COLO829 (cell line): ENCODE results near the gene DHX8.
"Not testable (repeated sequence)": the region's sequence is repeated elsewhere in the genome, so short reads cannot be mapped to it uniquely, and the experiment has no call there.

Experiments
- DNase-seq: peaks from one replicate; pipeline ENCODE4 v3.0.0; 2012; ENCODE audit warnings: low spot score

DHX8 gene

DNA sequence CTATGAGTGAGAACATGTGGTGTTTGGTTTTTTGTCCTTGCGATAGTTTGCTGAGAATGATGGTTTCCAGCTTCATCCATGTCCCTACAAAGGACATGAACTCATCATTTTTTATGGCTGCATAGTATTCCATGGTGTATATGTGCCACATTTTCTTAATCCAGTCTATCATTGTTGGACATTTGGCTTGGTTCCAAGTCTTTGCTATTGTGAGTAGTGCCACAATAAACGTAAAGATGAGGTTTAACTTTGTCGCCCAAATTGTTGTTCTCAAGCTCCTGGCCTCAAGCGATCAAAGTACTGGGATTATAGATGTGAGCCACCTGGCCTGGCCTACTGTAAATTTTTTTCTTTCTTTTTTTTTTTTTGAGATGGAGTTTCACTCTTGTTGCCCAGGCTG is 21.2 kb upstream of the DHX8 start:
- not testable (repeated sequence) for DNase-seq

DNA sequence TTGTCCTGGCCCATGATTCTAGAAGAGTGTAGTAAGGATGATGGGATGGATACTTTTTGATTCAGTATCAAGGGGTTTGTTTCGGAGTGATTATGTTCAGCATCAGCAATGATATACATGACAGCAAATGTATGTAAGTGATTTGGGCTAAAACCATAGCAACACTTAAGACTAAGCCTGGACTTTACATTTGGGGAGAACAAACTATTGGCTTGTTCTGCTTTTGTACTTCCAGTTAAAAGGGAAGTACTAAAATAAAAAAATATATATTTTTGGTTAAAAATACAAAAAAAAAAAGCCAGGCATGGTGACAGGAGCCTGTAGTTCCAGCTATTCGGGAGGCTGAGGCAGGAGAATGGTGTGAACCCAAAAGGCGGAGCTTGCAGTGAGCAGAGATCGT is 20.5 kb upstream of the DHX8 start:
- DNase-seq: no peak

DNA sequence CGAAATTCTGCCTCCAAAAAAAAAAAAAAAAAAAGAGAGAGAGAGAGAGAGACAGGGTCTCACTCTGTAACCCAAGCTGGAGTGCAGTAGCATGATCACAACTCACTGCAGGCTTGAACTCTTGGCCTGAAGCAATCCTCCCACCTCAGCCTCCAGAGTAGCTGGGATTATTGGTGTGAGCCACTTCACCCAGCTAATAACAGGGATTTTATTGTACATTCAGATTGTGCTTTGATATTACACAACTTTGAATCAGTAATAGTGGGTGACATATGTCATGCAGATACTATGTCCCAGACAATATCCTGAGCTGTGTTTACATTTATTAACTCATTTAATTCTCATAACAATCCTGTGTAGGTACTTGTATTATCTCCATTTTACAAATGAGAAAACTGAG is 19.7 kb upstream of the DHX8 start:
- no peak for DNase-seq

DNA sequence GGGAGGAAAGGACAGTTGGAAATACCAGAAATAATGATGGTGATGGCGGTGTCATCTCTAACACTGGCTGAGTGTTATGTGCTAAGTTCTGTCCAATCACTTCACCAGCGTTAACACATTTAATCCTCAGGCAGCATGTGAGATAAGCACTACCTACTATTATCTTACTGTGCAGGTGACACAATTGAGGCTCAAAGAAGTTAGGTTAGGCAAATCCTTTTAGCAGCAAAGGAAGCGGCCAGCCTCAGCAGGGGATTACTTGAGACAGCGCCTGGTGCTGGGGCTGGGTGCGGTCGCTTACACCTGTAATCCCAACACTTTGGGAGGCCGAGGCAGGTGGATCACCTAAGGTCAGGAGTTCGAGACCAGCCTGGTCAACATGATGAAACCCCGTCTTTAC is 18.7 kb upstream of the DHX8 start:
- no peak for DNase-seq

DNA sequence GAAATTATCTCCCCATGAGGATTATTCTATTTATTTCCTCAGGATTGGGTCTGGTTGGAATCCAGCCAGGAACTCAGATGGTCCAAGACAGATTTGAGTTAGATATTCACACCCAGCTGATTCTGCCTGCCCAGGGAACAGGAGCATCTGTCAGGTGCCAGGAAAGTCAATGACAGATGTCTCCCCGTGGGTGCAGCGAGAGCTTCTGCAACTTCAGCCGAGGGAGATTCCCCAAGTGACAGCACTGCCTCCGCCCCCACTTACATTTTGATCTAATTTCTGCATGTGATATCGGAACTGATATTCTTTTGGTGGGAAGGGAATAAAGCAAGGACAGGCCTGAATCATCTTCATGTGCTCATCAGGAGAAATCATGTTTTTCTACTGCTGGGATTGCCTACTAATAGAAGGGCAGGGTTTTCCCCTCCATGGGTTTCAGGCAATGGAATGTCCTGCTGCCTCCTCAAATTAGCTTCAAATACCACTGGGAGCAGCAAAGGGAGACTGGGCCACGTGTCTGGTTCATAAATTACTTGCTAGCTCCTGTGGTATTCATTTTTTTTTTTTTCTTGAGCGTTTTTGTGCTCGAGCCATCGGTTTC is 15.7 kb upstream of the DHX8 start:
- DNase-seq: peak; percentile 42

DNA sequence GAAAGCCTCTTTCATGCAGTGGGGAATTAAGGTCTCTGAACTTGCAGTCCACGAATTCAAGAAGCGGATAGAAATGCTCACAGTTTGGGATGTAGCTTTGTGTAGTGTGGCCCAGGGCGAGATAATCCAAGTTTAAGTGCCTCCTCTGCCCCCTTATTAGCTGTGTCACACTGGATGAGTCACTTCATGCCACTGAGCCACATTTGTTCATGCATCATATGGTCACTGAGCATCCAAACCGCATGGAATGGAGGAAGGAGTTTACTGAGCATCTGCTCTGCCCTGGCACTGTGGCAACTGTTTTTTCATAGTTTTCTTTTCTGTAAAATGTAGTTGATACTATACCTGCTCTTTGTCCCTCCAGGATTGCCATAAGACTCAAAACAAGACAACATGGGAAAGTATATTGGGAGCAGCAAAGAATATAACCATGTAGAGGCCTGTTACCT is 15.1 kb upstream of the DHX8 start:
- DNase-seq: peak; percentile 47

DNA sequence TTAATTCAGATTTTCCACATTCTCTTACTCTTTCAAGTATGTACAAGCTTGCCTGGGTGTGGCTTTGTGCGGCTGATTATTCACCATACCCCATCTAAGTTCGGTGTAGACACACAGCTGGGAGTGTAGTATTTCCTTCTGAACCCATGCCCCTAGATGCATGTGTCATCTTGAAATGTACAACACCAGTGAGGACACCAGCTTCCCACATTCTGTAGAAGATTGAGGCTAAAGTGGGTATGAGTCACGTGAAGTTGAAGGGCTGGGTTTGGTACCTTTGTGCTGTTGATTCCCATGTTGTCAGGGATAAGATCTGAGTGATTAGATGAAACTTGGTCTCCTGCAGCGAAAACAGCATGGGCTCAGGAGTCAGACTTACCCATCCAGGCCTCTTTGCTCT is 14.6 kb upstream of the DHX8 start:
- no peak for DNase-seq

DNA sequence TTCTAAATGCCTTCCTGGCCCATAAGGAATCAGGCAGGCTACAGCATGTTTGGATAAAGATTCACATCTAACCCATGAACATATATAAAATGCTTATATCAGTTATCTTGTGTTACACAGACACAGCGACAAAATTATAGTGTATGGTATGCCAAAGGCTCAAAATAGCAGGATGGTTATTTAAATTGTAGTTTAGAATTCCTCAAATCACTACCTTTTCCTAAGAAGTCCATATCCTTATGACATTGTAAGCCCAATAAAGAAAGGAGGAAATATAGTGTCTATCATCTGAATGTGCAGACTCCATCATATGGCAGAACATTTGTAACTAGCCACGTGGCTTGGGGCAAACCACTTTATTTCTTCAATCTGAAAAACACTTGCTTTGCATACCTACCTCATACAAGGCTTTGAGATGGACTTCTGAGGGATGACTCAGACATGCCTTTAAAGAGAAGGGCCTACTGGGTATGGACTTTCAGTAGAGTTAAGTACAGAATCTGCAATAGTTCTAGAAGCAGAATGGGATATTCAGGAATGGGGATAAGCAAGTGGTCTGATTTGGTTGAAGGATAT is 12.1 kb upstream of the DHX8 start:
- DNase-seq: no peak

DNA sequence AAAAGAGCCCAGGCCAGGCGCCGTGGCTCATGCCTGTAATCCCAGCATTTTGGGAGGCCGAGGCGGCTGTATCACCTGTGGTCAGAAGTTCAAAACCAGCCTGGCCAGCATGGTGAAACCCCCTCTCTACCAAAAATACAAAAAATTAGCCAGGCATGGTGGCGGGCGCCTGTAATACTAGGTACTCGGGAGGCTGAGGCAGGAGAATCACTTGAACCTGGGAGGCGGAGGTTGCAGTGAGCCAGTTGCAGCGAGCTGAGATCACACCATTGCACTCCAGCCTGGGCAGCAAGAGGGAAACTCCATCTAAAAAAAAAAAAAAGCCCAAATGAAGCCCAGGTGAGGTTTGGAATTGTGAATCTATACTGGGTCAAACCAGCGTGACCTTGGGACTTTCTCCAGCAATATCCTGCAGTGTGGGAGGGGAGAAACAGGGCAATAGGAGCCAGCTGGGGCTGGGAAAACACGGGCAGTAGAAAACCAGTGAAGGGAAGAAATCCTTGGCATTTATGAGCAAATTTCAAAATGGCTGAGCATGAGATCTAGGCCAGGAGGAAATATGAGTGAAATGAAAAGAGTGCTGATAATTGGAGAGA is 8.2 kb upstream of the DHX8 start:
- no peak for DNase-seq

DNA sequence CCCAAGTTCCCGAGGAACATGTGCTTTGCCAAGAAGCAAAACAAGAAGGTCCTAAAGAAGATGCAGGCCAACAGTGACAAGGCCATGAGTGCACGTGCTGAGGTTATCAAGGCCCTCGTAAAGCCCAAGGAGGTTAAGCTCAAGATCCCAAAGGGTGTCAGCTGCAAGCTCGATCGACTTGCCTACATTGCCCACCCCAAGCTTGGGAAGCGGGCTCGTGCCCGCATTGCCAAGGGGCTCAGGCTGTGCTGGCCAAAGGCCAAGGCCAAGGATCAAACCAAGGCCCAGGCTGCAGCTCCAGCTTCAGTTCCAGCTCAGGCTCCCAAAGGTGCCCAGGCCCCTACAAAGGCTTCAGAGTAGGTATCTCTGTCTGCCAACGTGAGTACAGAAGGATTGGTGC is 7.5 kb upstream of the DHX8 start:
- DNase-seq: not testable (repeated sequence)

DNA sequence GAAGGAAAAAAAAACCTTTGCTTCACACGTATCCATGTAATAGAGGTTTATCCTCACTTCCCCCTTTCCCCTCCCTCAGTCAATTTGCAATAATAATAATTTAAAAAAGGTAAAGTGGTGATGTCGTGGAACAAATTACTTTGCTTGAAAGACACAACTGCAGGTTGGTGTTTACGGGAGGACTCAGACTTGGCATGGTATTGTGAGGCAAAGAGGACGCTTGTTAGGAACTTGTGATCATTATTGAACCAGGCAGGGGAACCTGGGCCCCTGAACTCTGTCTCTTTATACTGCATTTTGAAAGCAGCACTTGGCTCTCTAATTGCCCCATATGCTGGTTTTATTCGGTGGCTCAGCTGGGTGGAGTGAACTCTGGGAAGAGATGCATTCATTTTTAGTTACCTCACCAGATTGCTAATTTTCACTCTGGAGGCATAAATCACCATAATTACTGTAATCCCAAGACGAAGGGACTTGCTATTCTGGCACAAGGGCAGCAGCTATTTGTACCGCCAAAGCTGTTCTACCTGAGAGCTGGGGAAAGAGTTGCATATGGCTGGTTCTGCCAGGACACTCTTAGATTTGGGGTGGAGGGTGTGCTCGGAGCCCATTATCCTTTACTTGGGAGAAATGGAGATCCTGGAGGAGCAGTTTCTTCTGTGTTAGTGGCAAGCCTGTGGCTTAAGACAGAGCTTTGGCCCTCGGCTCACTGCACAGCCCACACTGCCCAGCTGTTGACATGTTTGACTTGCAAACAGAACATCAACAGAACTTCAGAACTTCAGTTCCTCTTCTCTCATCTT is 5.7 kb upstream of the DHX8 start:
- DNase-seq: no peak

DNA sequence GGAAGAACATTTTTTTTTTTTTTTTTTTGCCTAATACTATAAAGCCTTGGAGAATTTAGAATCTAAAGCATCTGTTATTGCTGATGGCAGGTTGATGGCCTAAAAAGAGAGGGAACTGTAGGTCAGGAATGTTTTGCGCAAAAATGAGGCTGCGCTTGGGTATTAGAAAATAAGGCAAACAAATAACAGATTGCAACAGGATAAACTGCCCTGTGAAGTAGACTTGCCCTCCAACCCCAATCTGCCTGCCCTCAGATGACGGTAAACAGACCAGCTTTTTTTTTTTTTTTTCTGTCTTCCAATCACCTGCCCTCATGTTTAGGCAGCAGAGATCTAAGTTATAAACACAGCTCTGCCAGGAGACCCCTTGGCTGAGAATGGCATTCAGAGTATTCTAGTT is 3.8 kb upstream of the DHX8 start:
- no peak for DNase-seq

DNA sequence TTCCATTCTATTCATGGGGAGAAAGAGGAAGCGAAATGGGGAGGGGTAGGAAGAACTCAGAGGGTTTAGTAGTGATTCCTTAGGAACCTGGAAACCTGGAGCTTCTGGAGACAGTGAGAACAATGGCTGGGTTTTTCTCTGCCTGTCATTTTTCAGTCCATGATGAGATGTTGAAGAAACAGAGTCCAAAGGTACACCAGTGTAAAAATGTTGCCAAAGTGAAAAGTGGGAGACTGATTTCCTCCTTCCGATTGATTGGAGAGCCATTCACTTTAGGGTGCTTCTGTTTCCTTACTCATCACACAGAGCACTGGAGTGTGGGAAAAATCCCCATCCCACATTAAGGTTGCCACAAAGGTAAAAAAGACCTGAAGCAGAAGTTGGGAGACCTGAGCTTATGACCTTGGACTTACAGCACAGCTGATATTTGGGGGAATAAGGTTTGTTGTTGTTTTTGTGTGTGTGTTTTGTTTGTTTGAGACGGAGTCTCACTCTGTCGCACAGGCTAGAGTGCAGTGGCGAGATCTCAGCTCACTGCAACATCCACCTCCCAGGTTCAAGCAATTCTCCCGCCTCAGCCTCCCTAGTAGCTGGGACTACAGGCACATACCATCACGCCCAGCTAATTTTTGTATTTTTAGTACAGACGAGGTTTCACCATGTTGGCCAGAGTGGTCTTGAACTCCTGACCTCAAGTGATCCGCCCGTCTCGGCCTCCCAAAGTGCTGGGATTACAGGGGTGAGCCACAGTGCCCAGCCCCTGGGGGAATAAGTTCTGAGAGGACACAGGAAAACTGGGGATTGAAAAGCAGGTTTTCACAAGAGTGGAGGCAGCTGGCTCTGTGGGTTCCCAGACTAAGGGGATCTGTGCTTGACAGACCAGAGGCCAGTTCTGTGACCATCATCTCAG is 1.4 kb upstream of the DHX8 start:
- DNase-seq: no peak

DNA sequence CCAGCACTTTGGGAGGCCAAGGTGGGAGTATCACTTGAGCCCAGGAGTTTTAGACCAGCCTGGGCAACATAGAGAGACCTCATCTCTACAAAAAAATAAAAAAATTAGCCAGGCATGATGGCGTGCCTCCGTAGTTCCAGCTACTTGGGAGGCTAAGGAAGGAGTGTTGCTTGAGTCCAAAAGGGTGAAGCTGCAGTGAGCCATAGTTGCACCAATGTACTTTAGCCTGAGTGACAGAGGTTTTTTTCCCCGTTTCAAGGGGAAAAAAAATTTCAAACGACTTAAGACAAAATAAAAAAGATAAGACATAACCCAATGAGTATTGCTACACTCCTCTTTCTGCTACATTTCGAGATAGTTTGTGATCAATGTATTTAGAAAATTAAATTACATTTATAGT is 6.8 kb downstream of the DHX8 start:
- no peak for DNase-seq

DNA sequence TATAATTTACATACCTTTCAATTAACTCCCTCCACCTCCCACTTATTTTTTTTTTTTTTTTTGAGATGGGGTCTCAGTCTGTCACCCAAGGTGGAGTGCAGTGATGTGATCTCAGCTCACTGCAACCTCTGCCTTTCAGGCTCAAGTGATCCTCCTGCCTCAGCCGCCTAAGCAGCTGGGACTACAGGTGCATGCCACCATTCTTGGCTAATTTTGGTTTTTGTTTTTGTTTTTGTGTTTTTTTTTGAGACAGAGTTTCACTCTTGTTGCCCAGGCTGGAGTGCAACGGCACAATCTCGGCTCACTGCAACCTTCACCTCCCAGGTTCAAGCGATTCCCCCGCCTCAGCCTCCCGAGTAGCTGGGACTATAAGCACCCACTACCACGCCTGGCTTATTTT is 25.7 kb downstream of the DHX8 start:
- DNase-seq: not testable (repeated sequence)

DNA sequence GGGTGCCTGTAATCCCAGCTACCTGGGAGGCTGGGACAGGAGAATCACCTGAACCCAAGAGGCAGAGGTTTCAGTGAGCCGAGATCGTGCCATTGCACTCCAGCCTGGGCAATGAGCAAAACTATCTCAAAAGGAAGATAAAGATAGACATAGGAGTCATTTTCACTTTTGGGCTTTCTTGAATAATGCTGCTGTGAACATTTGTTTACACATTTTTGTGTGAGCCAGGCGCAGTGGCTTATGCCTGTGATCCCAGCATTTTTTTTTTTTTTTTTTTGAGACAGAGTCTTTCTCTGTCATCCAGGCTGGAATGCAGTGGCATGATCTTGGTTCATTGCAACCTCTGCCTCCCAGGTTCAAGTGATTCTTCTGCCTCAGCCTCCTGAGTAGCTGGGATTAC is 27.4 kb downstream of the DHX8 start:
- DNase-seq: not testable (repeated sequence)

DNA sequence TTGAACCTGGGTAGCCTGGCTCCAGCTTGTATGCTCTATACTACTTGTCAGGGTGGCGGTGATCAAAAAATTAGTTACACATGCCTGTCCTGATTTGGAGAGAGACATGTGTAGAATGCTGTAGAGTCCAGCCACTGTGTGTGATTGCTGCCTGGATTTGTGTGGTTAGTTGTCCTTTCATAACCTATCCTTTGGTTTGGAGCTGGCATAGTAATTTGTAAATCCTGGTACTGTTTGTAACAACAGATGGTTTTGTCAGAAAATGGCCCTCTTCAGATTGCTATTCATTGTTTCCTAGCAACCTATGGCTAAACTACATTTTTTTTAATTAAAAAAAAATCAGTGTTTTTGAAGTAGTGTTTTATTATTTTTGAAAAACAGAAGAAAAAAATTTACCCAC is 31.9 kb downstream of the DHX8 start:
- peak; percentile 51 for DNase-seq

DNA sequence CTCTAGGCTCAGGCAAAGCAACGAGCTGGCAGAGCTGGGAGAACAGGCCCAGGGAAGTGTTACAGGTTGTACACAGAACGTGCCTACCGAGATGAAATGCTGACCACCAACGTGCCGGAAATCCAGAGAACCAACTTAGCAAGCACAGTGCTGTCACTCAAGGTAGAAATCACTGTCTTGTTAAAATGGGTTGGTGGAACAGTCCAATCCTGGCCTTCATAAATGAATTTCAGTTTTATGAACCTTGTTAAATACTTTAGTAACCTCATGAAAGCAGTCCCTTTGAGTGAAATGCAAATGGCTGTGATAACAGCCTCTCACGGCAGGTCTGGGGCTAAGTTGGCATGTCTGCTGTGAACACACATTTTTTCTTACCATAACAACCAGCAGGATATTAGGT is 33.4 kb downstream of the DHX8 start:
- DNase-seq: no peak

DNA sequence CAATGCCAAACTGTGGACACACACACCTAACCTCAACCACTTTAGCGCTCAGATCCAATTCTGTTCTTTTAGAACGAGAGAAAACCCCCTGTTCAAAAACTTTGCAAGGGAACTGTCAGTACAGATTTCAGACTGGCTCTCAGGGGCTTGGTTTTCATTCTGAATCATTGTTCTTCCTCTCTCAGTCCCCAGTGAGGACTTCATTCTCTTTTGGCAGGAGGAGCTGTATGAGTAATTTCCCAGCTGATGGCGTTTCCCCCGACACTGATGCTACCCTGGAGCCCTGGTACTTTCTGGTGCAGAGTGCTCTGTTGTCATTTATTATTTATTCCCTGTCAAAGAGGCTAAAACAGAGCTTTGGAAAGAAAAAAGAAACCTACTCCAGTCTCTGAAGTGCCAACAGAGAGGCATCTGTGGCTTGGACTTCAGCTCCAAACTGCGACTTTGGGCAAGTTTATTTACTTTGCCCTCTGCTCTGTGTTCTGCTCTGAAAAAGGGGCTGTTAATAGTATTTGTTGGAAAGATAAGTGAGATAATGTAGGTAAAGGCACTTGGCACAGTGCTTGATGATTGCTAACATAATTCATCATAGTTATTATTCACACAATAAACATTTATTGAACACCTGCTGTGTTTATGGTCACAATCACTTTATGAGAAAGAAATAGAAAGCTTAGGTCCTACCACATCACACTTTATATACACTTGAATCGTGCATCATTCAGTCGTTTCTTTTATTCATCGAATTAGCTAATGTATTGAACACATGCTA is 34.0 kb downstream of the DHX8 start:
- no peak for DNase-seq

DNA sequence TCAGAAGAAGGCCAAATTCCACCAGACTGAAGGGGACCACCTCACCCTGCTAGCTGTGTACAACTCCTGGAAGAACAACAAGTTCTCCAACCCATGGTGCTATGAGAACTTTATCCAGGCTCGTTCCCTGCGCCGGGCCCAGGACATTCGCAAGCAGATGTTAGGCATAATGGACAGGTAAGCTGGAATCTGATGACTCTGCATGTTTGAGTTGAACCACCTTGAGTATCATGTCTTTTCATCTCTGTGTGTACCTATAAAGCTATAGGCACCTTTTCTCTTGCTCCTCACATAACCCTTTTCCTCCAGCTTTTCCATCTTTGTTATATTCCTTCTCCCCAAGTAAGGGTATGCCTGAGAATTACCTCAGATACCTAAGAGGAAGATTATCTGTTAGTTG is 37.6 kb downstream of the DHX8 start:
- no peak for DNase-seq

DNA sequence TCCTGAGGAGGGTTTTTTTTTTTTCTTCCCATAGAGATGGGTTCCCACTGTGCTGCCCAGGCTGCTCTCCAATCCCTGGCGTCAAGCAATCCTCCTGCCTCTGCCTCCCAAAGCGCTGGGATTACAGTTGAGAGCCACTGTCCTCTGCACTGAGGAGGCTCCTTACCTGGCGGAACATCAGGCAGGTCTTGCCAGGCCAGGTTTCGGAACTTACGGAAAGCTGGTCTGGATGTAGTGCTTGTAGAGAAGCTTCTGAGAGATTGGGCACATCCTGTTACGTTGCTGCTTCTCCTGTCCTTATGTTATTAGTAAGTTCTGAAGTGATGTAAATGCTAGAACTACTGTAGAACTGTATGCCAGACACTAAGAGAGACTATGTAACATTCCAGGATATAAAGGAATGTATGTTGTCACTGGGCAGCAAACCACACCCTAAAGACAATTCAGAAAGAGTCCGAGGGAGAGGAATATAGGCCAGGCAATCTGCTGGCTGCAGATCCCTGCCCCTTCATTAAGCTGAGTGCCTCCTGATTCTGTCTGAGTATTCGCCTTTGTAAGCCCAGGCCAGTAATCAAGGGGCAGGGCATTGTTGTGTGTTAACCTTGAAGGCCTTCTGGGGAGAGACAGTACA is 41.3 kb downstream of the DHX8 start:
- no peak for DNase-seq
